Activated CD4-positive, alpha-beta T cell treated with anti-CD3 and anti-CD28 coated beads, Interleukin-2, amount 50 U/mL, for 16 hours (primary cell): Measurements from ENCODE around the gene C6orf62.
"Not testable (repeated sequence)": the region's sequence is repeated elsewhere in the genome, so short reads cannot be mapped to it uniquely, and the experiment has no call there.

Experiments
- DNase-seq: peaks from one replicate; pipeline ENCODE4 v3.0.0-alpha.2; 2020

Gene C6orf62

GRCh38 chr6:24696097-24696496, 22.9 kb downstream of the C6orf62 start:
- peak; percentile 25 for DNase-seq

DNA sequence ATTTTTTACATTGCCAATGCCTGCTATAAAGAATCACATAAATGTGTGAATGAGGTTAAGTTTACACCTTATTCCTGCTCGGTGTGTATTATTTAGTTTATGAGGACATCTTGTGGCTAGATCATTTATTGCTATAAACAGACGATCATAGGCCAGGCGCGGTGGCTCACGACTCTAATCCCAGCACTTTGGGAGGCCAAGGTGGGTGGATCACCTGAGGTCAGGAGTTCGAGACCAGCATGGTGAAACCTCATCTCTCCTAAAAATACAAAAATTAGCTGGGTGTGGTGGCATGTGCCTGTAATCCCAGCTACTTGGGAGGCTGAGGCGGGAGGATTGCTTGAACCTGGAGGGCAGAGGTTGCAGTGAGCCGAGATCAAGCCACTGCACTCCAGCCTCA, 23.3 kb downstream of the C6orf62 start:
- peak; percentile 51 for DNase-seq

- DNase-seq = no peak
These were observed 24.8 kb downstream of the C6orf62 start for GRCh38 chr6:24694198-24694597.

GRCh38 chr6:24692848-24693592, 25.9 kb downstream of the C6orf62 start:
- no peak for DNase-seq

- DNase-seq = no peak
These were observed 26.5 kb downstream of the C6orf62 start for GRCh38 chr6:24692415-24692814.

GRCh38 chr6:24692003-24692402, 27.0 kb downstream of the C6orf62 start:
- DNase-seq = no peak

- DNase-seq = no peak
These were observed 27.4 kb downstream of the C6orf62 start for GRCh38 chr6:24691550-24691949.

GRCh38 chr6:24690593-24690992, 28.4 kb downstream of the C6orf62 start:
- no peak for DNase-seq

DNA sequence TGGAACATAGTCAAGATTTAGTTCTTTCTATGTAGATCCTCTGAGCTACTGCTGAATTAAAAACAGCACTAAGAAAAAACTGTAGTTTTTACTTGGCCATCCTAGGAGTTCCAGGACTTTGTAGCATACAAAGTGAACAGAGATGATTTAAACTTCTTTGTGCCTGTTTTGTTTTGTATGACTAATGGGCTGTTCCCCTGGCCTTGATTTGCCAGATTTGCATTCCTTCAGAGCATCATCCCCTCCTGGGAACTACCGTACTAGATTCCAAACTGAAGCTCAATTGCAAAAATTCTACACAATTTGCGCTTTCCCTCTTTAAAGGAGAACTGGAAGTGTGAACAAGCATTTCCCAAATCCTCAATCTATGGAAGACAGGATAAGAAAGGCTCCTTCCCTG, 29.0 kb downstream of the C6orf62 start:
- no peak for DNase-seq

GRCh38 chr6:24686946-24687345, 32.0 kb downstream of the C6orf62 start:
- DNase-seq = no peak

DNA sequence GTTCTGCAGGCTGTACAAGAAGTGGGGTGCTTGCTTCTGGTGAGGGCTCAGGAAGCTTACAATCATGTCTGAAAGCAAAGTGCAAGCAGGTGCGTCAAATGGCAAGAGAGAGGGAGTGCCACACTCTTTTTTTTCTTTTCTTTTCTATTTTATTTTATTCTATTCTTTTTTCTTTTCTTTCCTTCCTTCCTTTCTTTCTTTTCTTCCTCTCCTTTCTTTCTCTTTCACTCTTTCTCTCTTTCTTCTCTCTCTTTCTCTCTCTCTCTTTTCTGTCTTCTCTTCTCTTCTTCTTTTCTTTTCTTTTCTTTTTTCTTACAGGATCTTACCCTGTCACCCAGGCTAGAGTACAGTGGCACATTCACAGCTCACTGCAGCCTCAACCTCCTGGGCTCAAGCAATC, 32.5 kb downstream of the C6orf62 start:
- no peak for DNase-seq

DNA sequence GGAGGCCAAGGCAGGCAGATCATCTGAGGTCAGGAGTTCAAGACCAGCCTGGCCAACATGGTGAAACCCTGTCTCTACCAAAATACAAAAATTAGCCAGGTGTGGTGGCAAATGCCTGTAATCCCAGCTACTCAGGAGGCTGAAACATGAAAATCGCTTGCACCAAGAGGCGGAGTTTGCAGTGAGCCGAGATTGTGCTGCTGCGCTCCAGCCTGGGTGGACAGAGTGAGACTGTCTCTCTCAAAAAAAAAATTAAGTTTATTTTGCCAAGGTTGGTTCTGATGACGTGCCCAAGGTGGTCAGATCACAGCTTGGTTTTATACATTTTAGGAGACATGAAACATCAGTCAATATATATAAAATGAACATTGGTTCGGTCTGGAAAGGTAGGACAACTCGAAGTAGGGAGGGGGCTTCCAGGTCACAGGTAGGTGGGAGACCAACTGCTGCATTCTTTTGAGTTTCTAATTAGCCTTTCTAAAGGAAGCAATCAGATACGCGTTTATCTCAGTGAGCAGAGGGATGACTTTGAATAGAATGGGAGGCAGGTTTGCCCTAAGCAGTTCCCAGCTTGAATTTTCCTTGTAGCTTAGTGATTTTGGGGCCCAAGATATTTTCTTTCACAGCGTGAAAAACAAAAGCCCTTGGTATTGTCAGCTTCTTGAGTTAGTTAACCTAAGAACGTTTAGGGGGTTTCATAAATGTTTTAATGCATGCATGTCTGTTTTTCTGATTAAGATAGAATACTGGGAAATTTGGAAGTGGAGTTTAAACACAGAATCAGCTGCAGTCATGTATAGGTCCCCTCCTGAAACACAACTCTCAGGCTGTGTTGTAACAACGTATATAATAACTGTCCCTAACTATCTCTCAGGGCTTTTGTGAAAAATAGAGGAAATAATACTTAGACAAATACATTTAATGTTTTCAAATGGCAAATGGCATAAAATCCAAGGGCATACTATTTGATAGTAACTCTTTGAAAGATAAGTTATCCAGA, 35.4 kb downstream of the C6orf62 start:
- no peak for DNase-seq

GRCh38 chr6:24680582-24680981, 38.4 kb downstream of the C6orf62 start:
- DNase-seq = no peak

DNA sequence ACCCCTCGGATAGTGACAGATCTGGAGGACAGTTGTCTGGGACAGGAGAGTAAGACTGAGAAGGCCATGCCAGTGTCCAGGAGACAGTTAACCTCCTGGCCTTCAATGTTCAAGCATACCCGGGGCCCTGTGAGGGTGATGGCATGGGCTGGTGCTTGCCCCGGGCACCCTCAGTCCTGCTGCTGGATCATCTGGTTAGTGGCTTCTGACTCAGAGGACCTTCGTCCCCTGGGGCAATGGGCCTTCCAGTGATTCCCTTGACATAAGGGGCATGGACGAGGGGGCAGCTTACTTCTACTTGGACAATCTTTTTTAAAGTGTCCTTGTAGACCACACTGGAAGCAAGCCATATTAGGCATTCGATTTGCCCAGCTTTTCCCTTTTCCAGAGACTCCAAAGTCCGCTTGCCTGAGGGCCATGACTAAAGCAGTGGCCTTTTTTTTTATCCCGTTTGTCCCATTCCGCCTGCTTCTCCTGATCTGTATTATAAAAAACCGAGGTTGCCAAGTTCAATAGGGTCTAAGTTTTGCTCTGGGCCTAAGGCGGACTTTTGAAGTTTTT, 40.1 kb downstream of the C6orf62 start:
- DNase-seq = not testable (repeated sequence)

DNA sequence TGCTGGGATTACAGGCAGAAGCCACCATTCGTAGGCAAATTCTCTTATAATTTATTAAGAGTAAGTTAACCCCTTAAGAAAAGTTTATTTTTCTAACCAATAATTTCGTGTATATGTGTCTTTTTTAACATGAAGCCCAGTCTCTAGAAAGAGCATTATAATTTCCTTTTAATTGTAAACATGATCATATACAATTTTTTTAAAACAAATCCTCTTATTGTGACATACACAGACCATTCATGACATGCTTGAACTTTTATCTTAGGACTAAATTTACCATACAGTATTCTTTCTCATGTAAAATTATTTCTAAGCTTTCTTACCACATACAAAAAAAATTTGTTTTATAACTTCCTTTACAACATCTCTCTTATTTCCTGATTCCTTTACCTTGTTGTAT, 45.3 kb downstream of the C6orf62 start:
- DNase-seq = no peak

- DNase-seq = no peak
These were observed 46.3 kb downstream of the C6orf62 start for GRCh38 chr6:24672620-24673182.

DNA sequence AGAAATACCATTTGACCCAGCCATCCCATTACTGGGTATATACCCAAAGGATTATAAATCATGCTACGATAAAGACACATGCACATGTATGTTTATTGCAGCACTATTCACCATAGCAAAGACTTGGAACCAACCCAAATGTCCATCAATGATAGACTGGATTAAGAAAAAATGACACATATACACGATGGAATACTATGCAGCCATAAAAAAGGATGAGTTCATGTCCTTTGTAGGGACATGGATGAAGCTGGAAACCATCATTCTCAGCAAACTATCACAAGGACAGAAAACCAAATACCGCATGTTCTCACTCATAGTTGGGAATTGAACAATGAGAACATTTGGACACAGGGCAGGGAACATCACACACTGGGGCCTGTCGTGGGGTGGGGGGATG, 47.9 kb downstream of the C6orf62 start:
- not testable (repeated sequence) for DNase-seq

DNA sequence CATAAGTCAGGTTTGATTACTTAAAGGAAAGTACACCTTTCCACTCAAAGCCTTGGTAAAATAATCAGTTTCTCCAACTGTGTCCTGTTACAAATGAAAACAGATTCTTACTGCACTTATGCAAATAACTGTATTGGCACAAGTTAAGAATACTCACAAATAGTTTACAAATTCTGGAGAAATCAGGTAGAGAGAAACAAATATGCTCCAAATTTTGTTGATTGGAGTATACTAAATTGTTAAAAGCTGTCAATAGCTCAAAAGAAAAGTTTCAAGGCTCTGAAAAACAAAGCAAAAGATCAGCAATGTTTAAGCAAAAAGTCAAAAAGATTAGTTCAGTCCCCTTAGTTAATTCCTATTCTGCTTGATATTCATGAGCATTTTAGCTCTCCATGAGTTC, 48.5 kb downstream of the C6orf62 start:
- not testable (repeated sequence) for DNase-seq

DNA sequence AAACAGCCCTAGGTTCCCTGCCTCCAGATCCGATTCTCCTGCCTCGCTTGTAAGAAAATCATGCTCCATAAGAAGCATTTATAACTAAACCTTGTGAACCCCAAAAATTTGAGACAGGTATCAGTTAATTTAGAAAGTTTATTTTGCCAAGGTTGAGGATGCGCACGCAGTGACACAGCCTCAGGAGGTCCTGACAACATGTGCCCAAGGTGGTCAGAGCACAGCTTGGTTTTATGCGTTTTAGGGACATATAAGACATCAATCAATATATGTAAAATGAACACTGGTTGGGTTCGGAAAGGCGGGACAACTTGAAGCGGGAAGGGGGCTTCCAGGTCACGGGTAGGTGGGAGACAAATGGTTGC, 50.0 kb downstream of the C6orf62 start:
- no peak for DNase-seq

GRCh38 chr6:24668066-24668996, 50.6 kb downstream of the C6orf62 start:
- not testable (repeated sequence) for DNase-seq

GRCh38 chr6:24667378-24667803, 51.6 kb downstream of the C6orf62 start:
- DNase-seq = peak; percentile 3
